Amniotic epithelial cell (primary cell): Measurements from ENCODE around the gene TECRL.

ENCODE experiments used
- DNase-seq: peaks from one replicate; pipeline ENCODE4 v3.0.0-alpha.2; 2010; ENCODE audit warnings: low read depth

Gene TECRL

DNA sequence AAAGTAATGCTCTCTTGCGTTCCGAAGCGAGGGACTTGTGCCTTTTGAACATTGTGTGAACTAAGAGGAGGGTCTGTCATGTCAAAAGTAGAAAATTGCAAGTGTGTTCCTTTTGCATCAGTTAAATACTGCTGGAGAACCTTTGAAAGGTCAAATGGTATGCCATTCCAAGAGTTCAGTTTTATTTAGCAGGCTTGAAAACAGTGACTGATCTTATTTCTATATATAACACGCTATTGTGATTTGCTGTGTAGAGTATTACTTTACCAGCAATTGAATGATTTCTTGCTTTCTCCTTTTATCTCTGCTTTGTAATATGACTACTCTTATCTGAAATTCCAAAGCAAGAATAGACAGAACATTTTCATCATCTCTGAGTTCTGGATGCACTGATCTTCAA, at the start of gene TECRL:
TECRL (minus strand) TSS at position 151 of the 400 bp plus-strand sequence; CDS start at position 52, 99 bp downstream.
- no peak for DNase-seq

DNA sequence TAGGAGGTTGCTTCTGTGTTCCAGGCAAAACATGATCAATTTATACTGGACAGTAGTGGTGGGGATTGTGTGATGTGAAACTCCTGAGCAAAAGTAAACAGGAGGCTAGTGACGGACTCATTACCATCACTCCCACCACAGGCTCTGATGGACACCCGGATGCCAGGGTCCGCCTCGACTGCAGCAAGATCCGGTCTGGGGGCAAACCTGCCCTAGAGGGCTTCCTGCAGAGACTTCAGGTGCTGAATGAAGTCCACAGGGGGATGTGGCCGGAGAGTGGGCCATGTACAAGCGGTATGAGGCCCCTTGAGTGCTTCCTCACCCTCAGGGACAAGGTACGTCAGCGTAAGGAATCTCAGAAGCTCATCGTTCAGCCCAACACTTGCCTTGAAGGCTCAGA, 23.4 kb upstream of the TECRL start:
- no peak for DNase-seq

DNA sequence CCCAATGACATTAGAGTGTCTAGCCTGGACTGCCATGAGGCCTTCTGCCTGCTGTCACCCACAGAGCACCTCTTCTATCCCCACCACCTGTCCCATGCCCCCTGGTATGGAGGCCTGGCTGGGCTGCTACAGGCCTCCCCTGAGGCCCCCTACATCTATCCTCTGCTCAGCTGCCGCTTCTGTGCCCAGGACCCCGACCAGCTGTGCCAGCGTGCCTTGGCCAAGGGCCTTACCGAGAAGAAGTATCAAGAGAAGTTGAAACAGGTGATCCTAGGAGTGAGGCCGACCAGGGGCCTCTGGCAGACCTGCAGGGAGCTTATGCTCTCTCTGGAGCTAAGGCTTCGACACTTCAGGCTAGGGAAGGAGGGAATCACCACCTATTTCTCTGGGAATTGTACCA, 21.7 kb upstream of the TECRL start:
- DNase-seq, result no peak

DNA sequence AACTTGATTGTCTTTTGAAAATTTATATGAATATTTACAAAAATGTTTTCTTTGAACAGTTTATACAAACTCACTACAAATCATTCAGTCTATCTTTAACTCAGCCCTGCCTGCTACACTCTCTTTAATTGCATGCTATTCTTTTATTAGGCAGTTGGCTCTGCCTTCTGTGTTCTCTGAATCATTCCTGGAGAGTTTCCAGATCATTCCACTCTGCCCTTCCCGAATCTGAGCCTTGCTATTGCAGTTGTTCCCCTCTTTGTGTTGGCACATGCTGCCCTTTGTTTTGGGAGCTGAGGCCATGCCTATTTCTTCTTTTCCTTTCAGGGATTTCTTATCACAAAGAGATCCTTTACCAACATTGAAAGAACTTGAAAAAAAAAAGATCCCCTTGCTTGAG, 8.7 kb upstream of the TECRL start:
- DNase-seq, result no peak

GRCh38 chr4:64407000-64407399, 2.2 kb downstream of the TECRL start:
- no peak for DNase-seq

DNA sequence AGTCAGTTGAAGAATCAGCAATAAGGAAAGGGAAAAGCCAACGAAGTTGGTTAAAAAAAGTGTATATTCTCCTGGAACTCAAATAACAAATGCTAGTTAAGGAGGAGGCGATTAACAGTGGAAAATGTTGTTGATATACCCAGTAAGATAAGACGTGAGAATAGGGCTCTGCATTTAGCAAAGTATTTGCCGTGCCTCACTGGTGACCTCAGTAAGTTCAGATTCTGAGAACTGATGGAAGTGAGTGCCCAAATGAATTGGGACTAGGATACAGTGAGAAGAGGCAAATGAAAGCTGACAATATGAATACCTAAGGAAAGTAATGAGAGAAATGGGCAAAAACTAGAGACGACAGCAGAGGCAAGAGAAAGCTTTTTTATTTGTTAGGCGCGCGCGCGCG, 3.5 kb downstream of the TECRL start:
- DNase-seq, result no peak

- DNase-seq, result no peak
Observed at GRCh38 chr4:64402684-64403083, 6.6 kb downstream of the TECRL start.

DNA sequence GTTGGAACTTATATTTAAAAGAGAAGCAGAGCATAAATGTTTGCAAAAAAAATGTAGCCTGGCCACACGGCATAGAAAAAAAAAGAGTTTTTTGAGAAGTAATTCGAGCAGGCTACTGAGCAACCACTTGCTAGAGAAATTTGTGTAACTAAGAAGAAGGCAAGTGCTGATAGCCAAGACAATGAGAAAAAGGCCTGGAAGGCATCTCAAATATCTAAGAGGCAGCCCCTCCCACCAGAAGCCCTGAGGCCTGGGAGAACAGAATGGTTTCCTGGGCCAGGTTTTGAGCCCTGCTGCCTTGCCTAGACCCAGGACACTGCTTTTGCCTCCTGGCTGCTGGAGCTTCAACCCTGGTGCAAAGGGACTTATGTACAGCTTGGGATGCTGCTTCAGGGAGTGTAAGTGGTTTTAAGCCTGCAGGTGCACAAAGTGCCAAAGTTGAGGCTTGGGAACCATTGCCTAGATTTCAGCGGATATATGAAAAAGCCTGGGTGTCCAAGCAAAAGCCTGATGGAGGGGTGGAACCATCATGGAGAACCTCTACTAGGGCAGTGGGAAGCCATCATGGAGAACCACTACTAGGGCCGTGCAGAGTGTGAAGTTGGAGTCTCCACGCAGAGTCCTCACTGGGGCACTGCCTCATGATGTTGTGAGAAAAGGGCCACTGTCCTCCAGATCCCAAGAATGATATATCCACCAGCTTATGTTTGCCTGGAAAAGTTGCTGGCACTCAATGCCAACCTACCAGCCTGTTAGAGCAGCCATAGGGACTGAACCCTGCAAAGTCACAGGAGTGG, 9.7 kb downstream of the TECRL start:
- no peak for DNase-seq

- DNase-seq, result no peak
Observed at GRCh38 chr4:64394469-64394868, 14.8 kb downstream of the TECRL start.

DNA sequence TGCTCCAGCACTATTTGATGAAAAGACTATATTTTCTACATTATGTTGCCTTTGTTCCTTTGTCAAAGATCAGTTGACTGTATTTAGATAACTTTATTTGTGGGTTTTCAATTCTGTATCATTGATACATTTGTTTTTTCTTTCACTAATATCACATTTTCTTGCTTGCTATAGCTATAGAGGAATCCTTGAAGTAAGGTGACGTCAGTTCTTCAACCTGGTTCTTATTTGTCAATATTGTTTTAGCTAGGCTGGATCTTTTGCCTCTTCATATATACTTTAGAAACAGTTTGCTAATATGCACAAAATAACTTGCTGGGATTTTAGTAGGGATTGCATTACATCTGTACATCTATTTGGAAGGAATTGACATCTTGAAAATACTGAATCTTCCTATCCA, 21.0 kb downstream of the TECRL start:
- DNase-seq, result no peak

GRCh38 chr4:64385220-64385619, 24.0 kb downstream of the TECRL start:
- no peak for DNase-seq

- DNase-seq, result no peak
Observed at GRCh38 chr4:64384237-64385203, 24.7 kb downstream of the TECRL start.

- DNase-seq, result no peak
Observed at GRCh38 chr4:64368741-64369140, 40.5 kb downstream of the TECRL start.

GRCh38 chr4:64361399-64361740, 47.9 kb downstream of the TECRL start:
- no peak for DNase-seq

- no peak for DNase-seq
Observed at GRCh38 chr4:64360664-64361398, 48.4 kb downstream of the TECRL start.

GRCh38 chr4:64359489-64359888, 49.8 kb downstream of the TECRL start:
- no peak for DNase-seq

GRCh38 chr4:64353904-64354303, 55.3 kb downstream of the TECRL start:
- no peak for DNase-seq

GRCh38 chr4:64341711-64342110, 67.5 kb downstream of the TECRL start:
- no peak for DNase-seq

GRCh38 chr4:64340218-64341110, 68.8 kb downstream of the TECRL start:
- DNase-seq, result no peak

- DNase-seq, result no peak
Observed at GRCh38 chr4:64334964-64335363, 74.3 kb downstream of the TECRL start.

DNA sequence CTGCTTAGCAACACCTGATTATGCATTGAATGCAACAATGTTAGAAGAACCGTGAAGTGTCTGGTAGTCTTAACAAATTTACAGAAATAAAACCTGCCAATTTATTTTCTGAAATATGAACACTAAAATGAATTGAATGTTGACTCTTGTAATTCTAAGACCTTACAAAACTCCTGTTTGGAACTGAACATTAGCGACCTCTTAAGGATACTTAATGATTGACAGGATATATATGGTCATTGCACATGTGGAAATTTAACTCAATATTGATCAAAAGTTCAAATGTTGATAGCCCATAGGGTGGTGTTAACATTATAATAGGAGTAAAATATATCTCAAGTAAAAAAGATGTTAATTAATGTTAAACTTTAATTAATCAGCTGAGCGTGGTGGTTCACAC, 79.1 kb downstream of the TECRL start:
- DNase-seq, result no peak
